Measurements from ENCODE around the gene LITAF. TPM values are rescaled to one million over a fixed set of nuclear protein-coding genes. Genes with fewer than 3 reads are reported as not detected.

The LITAF gene
- total RNA-seq, 3 donors from 2014 or later, result 68.4 to 127 (median 103) TPM

GRCh38 chr16:11626657-11627291 lies 40.1 kb upstream of the LITAF start:
- no peak for DNase-seq
- H3K4me1 Mint-ChIP-seq (ENCODE audit: low read depth), result peaks cover 52% of the 10 kb centered on the region
- H3K9me3 Mint-ChIP-seq, result no peaks in the 10 kb centered on the region
- no peaks in the 10 kb centered on the region for H3K36me3 Mint-ChIP-seq (ENCODE audit: insufficient read depth)
- H3K4me3 Mint-ChIP-seq, result no peak overlapping the region
- H3K27me3 Mint-ChIP-seq (ENCODE audit: low read depth), result no peaks in the 10 kb centered on the region
- no peak for ATAC-seq

GRCh38 chr16:11625769-11626168 lies 39.0 kb upstream of the LITAF start:
- H3K27me3 Mint-ChIP-seq (ENCODE audit: low read depth), result no peaks in the 10 kb centered on the region
- DNase-seq (no peak), ATAC-seq (no peak)
- H3K4me1 Mint-ChIP-seq (ENCODE audit: low read depth), result peaks cover 59% of the 10 kb centered on the region
- no peaks in the 10 kb centered on the region for H3K9me3 Mint-ChIP-seq
- no peak overlapping the region for H3K4me3 Mint-ChIP-seq
- no peaks in the 10 kb centered on the region for H3K36me3 Mint-ChIP-seq (ENCODE audit: insufficient read depth)

- Mint-ChIP-seq H3K4me3 (no peak overlapping the region), H3K9me3 (peaks cover 4% of the 10 kb centered on the region)
- ATAC-seq, result no peak
These were observed 38.2 kb upstream of the LITAF start for GRCh38 chr16:11624636-11625607.

GRCh38 chr16:11624205-11624604 lies 37.5 kb upstream of the LITAF start:
- ATAC-seq (no peak), DNase-seq (no peak)
- peaks cover 4% of the 10 kb centered on the region for H3K9me3 Mint-ChIP-seq
- peaks cover 64% of the 10 kb centered on the region for H3K4me1 Mint-ChIP-seq (ENCODE audit: low read depth)
- H3K36me3 Mint-ChIP-seq (ENCODE audit: insufficient read depth), result no peaks in the 10 kb centered on the region
- no peaks in the 10 kb centered on the region for H3K27me3 Mint-ChIP-seq (ENCODE audit: low read depth)
- H3K4me3 Mint-ChIP-seq, result no peak overlapping the region

More at GRCh38 chr16:11624636-11625607, 38.2 kb upstream of the LITAF start:
- DNase-seq, result no peak
- H3K27me3 Mint-ChIP-seq (ENCODE audit: low read depth), result no peaks in the 10 kb centered on the region
- no peaks in the 10 kb centered on the region for H3K36me3 Mint-ChIP-seq (ENCODE audit: insufficient read depth)
- H3K4me1 Mint-ChIP-seq (ENCODE audit: low read depth), result peaks cover 62% of the 10 kb centered on the region

GRCh38 chr16:11621920-11622651 lies 35.4 kb upstream of the LITAF start:
- peak overlapping the region; percentile 72 for H3K4me3 Mint-ChIP-seq

GRCh38 chr16:11621539-11621919 lies 34.8 kb upstream of the LITAF start:
- DNase-seq, result no peak
- Mint-ChIP-seq H3K4me1 (ENCODE audit: low read depth) (peaks cover 70% of the 10 kb centered on the region), H3K4me3 (peak overlapping the region; percentile 72), H3K27me3 (ENCODE audit: low read depth) (no peaks in the 10 kb centered on the region), H3K36me3 (ENCODE audit: insufficient read depth) (no peaks in the 10 kb centered on the region), H3K9me3 (peaks cover 4% of the 10 kb centered on the region)
- ATAC-seq, result peak in 1 of 2 donors; percentile 9

More at GRCh38 chr16:11621920-11622651, 35.4 kb upstream of the LITAF start:
- Mint-ChIP-seq H3K27me3 (ENCODE audit: low read depth) (no peaks in the 10 kb centered on the region), H3K4me1 (ENCODE audit: low read depth) (peaks cover 70% of the 10 kb centered on the region), H3K9me3 (peaks cover 4% of the 10 kb centered on the region), H3K36me3 (ENCODE audit: insufficient read depth) (no peaks in the 10 kb centered on the region)
- DNase-seq (peak; percentile 30), ATAC-seq (peak; percentile 77 to 90)

- H3K36me3 Mint-ChIP-seq (ENCODE audit: insufficient read depth), result no peaks in the 10 kb centered on the region
- DNase-seq (no peak), ATAC-seq (no peak)
- no peaks in the 10 kb centered on the region for H3K27me3 Mint-ChIP-seq (ENCODE audit: low read depth)
- H3K4me1 Mint-ChIP-seq (ENCODE audit: low read depth), result peaks cover 69% of the 10 kb centered on the region
- H3K4me3 Mint-ChIP-seq, result peak overlapping the region; percentile 16
- peaks cover 4% of the 10 kb centered on the region for H3K9me3 Mint-ChIP-seq
These were observed 33.7 kb upstream of the LITAF start for GRCh38 chr16:11620243-11621003.

GRCh38 chr16:11619327-11619851 lies 32.7 kb upstream of the LITAF start:
- H3K9me3 Mint-ChIP-seq, result peaks cover 4% of the 10 kb centered on the region
- no peaks in the 10 kb centered on the region for H3K36me3 Mint-ChIP-seq (ENCODE audit: insufficient read depth)
- ATAC-seq (peak; percentile 23 to 49), DNase-seq (no peak)
- H3K4me1 Mint-ChIP-seq (ENCODE audit: low read depth), result peaks cover 65% of the 10 kb centered on the region
- H3K4me3 Mint-ChIP-seq, result no peak overlapping the region
- H3K27me3 Mint-ChIP-seq (ENCODE audit: low read depth), result no peaks in the 10 kb centered on the region

GRCh38 chr16:11618107-11618717 lies 31.5 kb upstream of the LITAF start:
- peaks cover 4% of the 10 kb centered on the region for H3K9me3 Mint-ChIP-seq
- DNase-seq, result no peak
- no peaks in the 10 kb centered on the region for H3K36me3 Mint-ChIP-seq (ENCODE audit: insufficient read depth)
- no peaks in the 10 kb centered on the region for H3K27me3 Mint-ChIP-seq (ENCODE audit: low read depth)
- no peak overlapping the region for H3K4me3 Mint-ChIP-seq
- peaks cover 65% of the 10 kb centered on the region for H3K4me1 Mint-ChIP-seq (ENCODE audit: low read depth)
- ATAC-seq, result no peak

- Mint-ChIP-seq H3K36me3 (ENCODE audit: insufficient read depth) (no peaks in the 10 kb centered on the region), H3K4me3 (no peak overlapping the region), H3K27me3 (ENCODE audit: low read depth) (no peaks in the 10 kb centered on the region), H3K9me3 (peaks cover 4% of the 10 kb centered on the region), H3K4me1 (ENCODE audit: low read depth) (peaks cover 52% of the 10 kb centered on the region)
- DNase-seq (no peak), ATAC-seq (peak in 1 of 2 donors; percentile 44)
These were observed 29.2 kb upstream of the LITAF start for GRCh38 chr16:11615748-11616447.

- Mint-ChIP-seq H3K9me3 (no peaks in the 10 kb centered on the region), H3K4me1 (ENCODE audit: low read depth) (peaks cover 43% of the 10 kb centered on the region), H3K27me3 (ENCODE audit: low read depth) (no peaks in the 10 kb centered on the region), H3K36me3 (ENCODE audit: insufficient read depth) (no peaks in the 10 kb centered on the region), H3K4me3 (no peak overlapping the region)
- ATAC-seq, result no peak
- no peak for DNase-seq
These were observed 28.0 kb upstream of the LITAF start for GRCh38 chr16:11614587-11615175.

- no peak overlapping the region for H3K4me3 Mint-ChIP-seq
- DNase-seq, result no peak
- peak; percentile 21 to 58 for ATAC-seq
- H3K27me3 Mint-ChIP-seq (ENCODE audit: low read depth), result no peaks in the 10 kb centered on the region
- peaks cover 42% of the 10 kb centered on the region for H3K4me1 Mint-ChIP-seq (ENCODE audit: low read depth)
- no peaks in the 10 kb centered on the region for H3K9me3 Mint-ChIP-seq
- H3K36me3 Mint-ChIP-seq (ENCODE audit: insufficient read depth), result no peaks in the 10 kb centered on the region
These were observed 26.9 kb upstream of the LITAF start for GRCh38 chr16:11613381-11614303.
